Measurements from ENCODE around the gene NIM1K. TPM values are rescaled to one million over a fixed set of nuclear protein-coding genes. Genes with fewer than 3 reads are reported as not detected.
"Not testable (repeated sequence)": the region's sequence is repeated elsewhere in the genome, so short reads cannot be mapped to it uniquely, and the experiment has no call there.

NIM1K gene
- polyA plus RNA-seq, result not detected

- H3K4me1 Mint-ChIP-seq, result peaks cover 8 to 20% (median 19%) of the 10 kb centered on the region in 3 donors
- peaks cover 0 to 7% (median 1%) of the 10 kb centered on the region in 3 donors for H3K9me3 Mint-ChIP-seq
- peaks cover 24% of the 10 kb centered on the region for H3K27me3 Mint-ChIP-seq
- H3K27ac Mint-ChIP-seq, result peak within 1 kb of the TSS in 2 of 3 donors; percentile 23 to 25
- H3K4me3 Mint-ChIP-seq, result peak within 1 kb of the TSS; percentile 83 to 93 (median 88)
- peaks cover 3% of the 10 kb centered on the region for H3K36me3 Mint-ChIP-seq
Measured at GRCh38 chr5:43191740-43192557, at the start of gene NIM1K. Gene NIM1K (plus strand): TSS chr5:43192225. CDS start chr5:43245776, 53,551 bp downstream.

- H3K27me3 Mint-ChIP-seq, result no peaks in the 10 kb centered on the region
- H3K36me3 Mint-ChIP-seq, result peaks cover 8% of the 10 kb centered on the region
- peaks cover 0 to 7% (median 5%) of the 10 kb centered on the region in 3 donors for H3K4me1 Mint-ChIP-seq
- no peaks in the 10 kb centered on the region for H3K9me3 Mint-ChIP-seq
- H3K4me3 Mint-ChIP-seq, result no peak overlapping the region
- H3K27ac Mint-ChIP-seq, result no peak overlapping the region
Measured at GRCh38 chr5:43145071-43145470, 47.0 kb upstream of the NIM1K start.

- H3K4me1 Mint-ChIP-seq, result peaks cover 0 to 7% (median 5%) of the 10 kb centered on the region in 3 donors
- no peaks in the 10 kb centered on the region for H3K9me3 Mint-ChIP-seq
- H3K4me3 Mint-ChIP-seq, result no peak overlapping the region
- peaks cover 8% of the 10 kb centered on the region for H3K36me3 Mint-ChIP-seq
- no peak overlapping the region for H3K27ac Mint-ChIP-seq
- H3K27me3 Mint-ChIP-seq, result no peaks in the 10 kb centered on the region
Measured at GRCh38 chr5:43146958-43147357, 45.1 kb upstream of the NIM1K start.

GRCh38 chr5:43148417-43148816 lies 43.6 kb upstream of the NIM1K start:
- Mint-ChIP-seq H3K27ac (no peak overlapping the region), H3K4me3 (no peak overlapping the region), H3K36me3 (peaks cover 8% of the 10 kb centered on the region), H3K9me3 (no peaks in the 10 kb centered on the region), H3K27me3 (no peaks in the 10 kb centered on the region), H3K4me1 (peaks cover 0 to 4% (median 2%) of the 10 kb centered on the region in 3 donors)

- Mint-ChIP-seq H3K4me1 (peaks cover 0 to 3% (median 0%) of the 10 kb centered on the region in 3 donors), H3K36me3 (peaks cover 8% of the 10 kb centered on the region), H3K9me3 (no peaks in the 10 kb centered on the region), H3K27ac (no peak overlapping the region), H3K4me3 (no peak overlapping the region), H3K27me3 (no peaks in the 10 kb centered on the region)
Measured at GRCh38 chr5:43149231-43149630, 42.8 kb upstream of the NIM1K start.

GRCh38 chr5:43150075-43150474 lies 42.0 kb upstream of the NIM1K start:
- Mint-ChIP-seq H3K27me3 (no peaks in the 10 kb centered on the region), H3K9me3 (no peaks in the 10 kb centered on the region), H3K36me3 (peaks cover 7% of the 10 kb centered on the region), H3K27ac (no peak overlapping the region), H3K4me3 (no peak overlapping the region), H3K4me1 (no peaks in the 10 kb centered on the region)

GRCh38 chr5:43150748-43151147 lies 41.3 kb upstream of the NIM1K start:
- Mint-ChIP-seq H3K4me3 (no peak overlapping the region), H3K27me3 (no peaks in the 10 kb centered on the region), H3K9me3 (no peaks in the 10 kb centered on the region), H3K36me3 (peaks cover 7% of the 10 kb centered on the region), H3K27ac (no peak overlapping the region), H3K4me1 (peaks cover 0 to 5% (median 0%) of the 10 kb centered on the region in 3 donors)

- H3K4me3 Mint-ChIP-seq, result no peak overlapping the region
- no peaks in the 10 kb centered on the region for H3K27me3 Mint-ChIP-seq
- H3K27ac Mint-ChIP-seq, result no peak overlapping the region
- H3K9me3 Mint-ChIP-seq, result no peaks in the 10 kb centered on the region
- peaks cover 0 to 6% (median 2%) of the 10 kb centered on the region in 3 donors for H3K4me1 Mint-ChIP-seq
- peaks cover 10% of the 10 kb centered on the region for H3K36me3 Mint-ChIP-seq
Measured at GRCh38 chr5:43152946-43153345, 39.1 kb upstream of the NIM1K start.

- Mint-ChIP-seq H3K4me3 (no peak overlapping the region), H3K9me3 (no peaks in the 10 kb centered on the region), H3K27ac (no peak overlapping the region), H3K27me3 (no peaks in the 10 kb centered on the region), H3K4me1 (peaks cover 0 to 6% (median 2%) of the 10 kb centered on the region in 3 donors), H3K36me3 (peaks cover 6% of the 10 kb centered on the region)
Measured at GRCh38 chr5:43154469-43154868, 37.6 kb upstream of the NIM1K start.

GRCh38 chr5:43155394-43156096 lies 36.5 kb upstream of the NIM1K start:
- H3K36me3 Mint-ChIP-seq, result peaks cover 3% of the 10 kb centered on the region
- H3K27me3 Mint-ChIP-seq, result no peaks in the 10 kb centered on the region
- no peak overlapping the region for H3K27ac Mint-ChIP-seq
- H3K9me3 Mint-ChIP-seq, result no peaks in the 10 kb centered on the region
- H3K4me1 Mint-ChIP-seq, result peaks cover 0 to 6% (median 2%) of the 10 kb centered on the region in 3 donors
- H3K4me3 Mint-ChIP-seq, result no peak overlapping the region

GRCh38 chr5:43156388-43156787 lies 35.6 kb upstream of the NIM1K start:
- H3K4me3 Mint-ChIP-seq, result no peak overlapping the region
- H3K27ac Mint-ChIP-seq, result no peak overlapping the region
- H3K27me3 Mint-ChIP-seq, result no peaks in the 10 kb centered on the region
- peaks cover 2 to 12% (median 3%) of the 10 kb centered on the region in 3 donors for H3K4me1 Mint-ChIP-seq
- H3K36me3 Mint-ChIP-seq, result peaks cover 3% of the 10 kb centered on the region
- no peaks in the 10 kb centered on the region for H3K9me3 Mint-ChIP-seq

GRCh38 chr5:43157068-43157467 lies 35.0 kb upstream of the NIM1K start:
- peaks cover 2 to 15% (median 5%) of the 10 kb centered on the region in 3 donors for H3K4me1 Mint-ChIP-seq

GRCh38 chr5:43161244-43161643 lies 30.8 kb upstream of the NIM1K start:
- Mint-ChIP-seq H3K36me3 (peaks cover 13% of the 10 kb centered on the region), H3K4me1 (peaks cover 2 to 14% (median 5%) of the 10 kb centered on the region in 3 donors), H3K4me3 (no peak overlapping the region), H3K27me3 (no peaks in the 10 kb centered on the region), H3K9me3 (no peaks in the 10 kb centered on the region), H3K27ac (peak overlapping the region in 1 of 3 donors; percentile 26)

More at GRCh38 chr5:43157068-43157467, 35.0 kb upstream of the NIM1K start:
- Mint-ChIP-seq H3K9me3 (no peaks in the 10 kb centered on the region), H3K36me3 (peaks cover 3% of the 10 kb centered on the region), H3K27me3 (no peaks in the 10 kb centered on the region), H3K4me3 (no peak overlapping the region), H3K27ac (no peak overlapping the region)

GRCh38 chr5:43164801-43165200 lies 27.2 kb upstream of the NIM1K start:
- not testable (repeated sequence) for H3K27me3 Mint-ChIP-seq, H3K27ac Mint-ChIP-seq, H3K4me3 Mint-ChIP-seq, H3K9me3 Mint-ChIP-seq
- peaks cover 11% of the 10 kb centered on the region for H3K36me3 Mint-ChIP-seq
- H3K4me1 Mint-ChIP-seq, result peaks cover 3 to 14% (median 7%) of the 10 kb centered on the region in 3 donors

GRCh38 chr5:43165323-43165722 lies 26.7 kb upstream of the NIM1K start:
- Mint-ChIP-seq H3K36me3 (peaks cover 14% of the 10 kb centered on the region), H3K9me3 (no peaks in the 10 kb centered on the region), H3K4me1 (peaks cover 3 to 14% (median 7%) of the 10 kb centered on the region in 3 donors), H3K4me3 (no peak overlapping the region), H3K27ac (no peak overlapping the region), H3K27me3 (no peaks in the 10 kb centered on the region)

Data from IgD-negative memory B cell (primary cell).